Right atrium auricular region (tissue), 2 donors: ENCODE results near the gene ATXN1. TPM values are rescaled to one million over a fixed set of nuclear protein-coding genes. Genes with fewer than 3 reads are reported as not detected.

ENCODE experiments used
- DNase-seq: peaks from one replicate; pipeline ENCODE4 v3.0.0-alpha.2; 2019; ENCODE audit warnings: low spot score
- H3K27ac ChIP-seq, 2 donors: fragments of 200-600 bp; sonication (generic); 1 replicate in 1 of 2; 2 replicates in 1 of 2; pipeline ENCODE4 v1.5.1; 2016 to 2019
- H3K27me3 ChIP-seq, 2 donors: fragments of 200-600 bp; sonication (generic); one replicate each; pipeline versions ENCODE4 v1.5.1 to v1.6.0; 2017 to 2019
- H3K36me3 ChIP-seq: fragments of 200-600 bp; sonication (generic); one replicate; pipeline ENCODE4 v1.5.1; 2016
- H3K4me1 ChIP-seq, 2 donors: fragments of 200-600 bp; sonication (generic); one replicate each; pipeline versions ENCODE4 v1.5.1 to v1.6.0; 2017 to 2019
- H3K4me3 ChIP-seq, 2 donors: fragments of 200-600 bp; sonication (generic); 1 replicate in 1 of 2; 2 replicates in 1 of 2; pipeline ENCODE4 v1.5.1; 2017 to 2019; ENCODE audit warnings: mild to moderate bottlenecking in 1 of 2, moderate library complexity in 1 of 2
- H3K9me3 ChIP-seq, 2 donors: fragments of 200-600 bp; sonication (generic); one replicate each; pipeline ENCODE4 v1.5.1; 2019
- total RNA-seq, 2 donors: library from RNA; depleted of rRNA; stranded (reverse); fragments of >200 nt; gene quantifications; one replicate each; pipeline ENCODE4 v1.1.0, GENCODE V29; 2016
- TF ChIP-seq, protein P1 (sequence below), 2 donors: fragments of 200-600 bp; sonication (generic); IDR thresholded peaks; one replicate each; pipeline ENCODE4 v1.5.1; 2019; ENCODE audit warnings: antibody characterized with exemption in 2 of 2

Gene ATXN1
- total RNA-seq, 2 donors from 2014 or later: 41.8 to 62.0 TPM

DNA sequence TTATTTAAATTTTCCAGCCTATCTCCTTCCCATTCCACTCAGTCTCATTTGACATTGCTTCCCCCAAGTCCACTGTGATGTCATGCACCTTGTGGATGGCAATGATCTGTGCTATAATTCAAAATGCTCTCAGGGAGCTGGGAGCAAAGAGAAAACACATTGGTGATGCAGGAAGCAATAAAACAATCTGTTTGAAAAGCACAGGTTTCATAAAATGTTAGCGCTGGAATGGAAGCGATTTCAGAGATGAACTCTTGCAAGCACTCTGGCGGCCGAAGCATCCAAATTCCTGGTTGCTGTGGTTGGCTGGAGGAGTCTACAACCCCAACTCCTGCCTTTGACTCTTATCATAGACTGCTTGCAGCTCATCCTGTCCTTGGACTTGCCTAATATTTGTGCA, 355.9 kb downstream of the ATXN1 start:
- Histone ChIP-seq H3K4me1 (peaks cover 0 to 16% of the 10 kb centered on the region in 2 donors), H3K27me3 (no peaks in the 10 kb centered on the region), H3K27ac (no peak overlapping the region), H3K4me3 (no peak overlapping the region), H3K9me3 (no peaks in the 10 kb centered on the region), H3K36me3 (no peaks in the 10 kb centered on the region)
- DNase-seq: no peak
- TF ChIP-seq, protein P1, sequence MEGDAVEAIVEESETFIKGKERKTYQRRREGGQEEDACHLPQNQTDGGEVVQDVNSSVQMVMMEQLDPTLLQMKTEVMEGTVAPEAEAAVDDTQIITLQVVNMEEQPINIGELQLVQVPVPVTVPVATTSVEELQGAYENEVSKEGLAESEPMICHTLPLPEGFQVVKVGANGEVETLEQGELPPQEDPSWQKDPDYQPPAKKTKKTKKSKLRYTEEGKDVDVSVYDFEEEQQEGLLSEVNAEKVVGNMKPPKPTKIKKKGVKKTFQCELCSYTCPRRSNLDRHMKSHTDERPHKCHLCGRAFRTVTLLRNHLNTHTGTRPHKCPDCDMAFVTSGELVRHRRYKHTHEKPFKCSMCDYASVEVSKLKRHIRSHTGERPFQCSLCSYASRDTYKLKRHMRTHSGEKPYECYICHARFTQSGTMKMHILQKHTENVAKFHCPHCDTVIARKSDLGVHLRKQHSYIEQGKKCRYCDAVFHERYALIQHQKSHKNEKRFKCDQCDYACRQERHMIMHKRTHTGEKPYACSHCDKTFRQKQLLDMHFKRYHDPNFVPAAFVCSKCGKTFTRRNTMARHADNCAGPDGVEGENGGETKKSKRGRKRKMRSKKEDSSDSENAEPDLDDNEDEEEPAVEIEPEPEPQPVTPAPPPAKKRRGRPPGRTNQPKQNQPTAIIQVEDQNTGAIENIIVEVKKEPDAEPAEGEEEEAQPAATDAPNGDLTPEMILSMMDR (IDR thresholded peaks at IDR 0.05): no peak

DNA sequence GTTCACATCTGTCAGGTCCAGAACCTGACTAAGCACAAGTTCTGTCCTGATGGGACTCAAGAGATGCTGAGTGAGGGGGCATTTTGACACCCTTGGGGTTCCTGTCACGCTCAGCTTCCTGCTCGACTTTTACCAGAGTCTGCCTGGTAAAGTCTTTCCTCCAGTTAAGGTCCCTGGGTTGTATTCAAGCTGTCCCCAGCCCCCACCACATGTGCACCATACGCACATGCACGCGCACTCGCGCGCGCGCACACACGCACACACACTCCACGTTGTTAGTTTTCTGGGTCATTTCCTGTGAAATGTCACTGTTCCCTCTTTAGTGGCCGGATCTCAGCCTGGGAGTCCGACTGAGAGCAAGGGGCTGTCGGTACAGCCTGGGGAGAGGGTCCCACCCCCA, 356.8 kb downstream of the ATXN1 start:
- H3K36me3 ChIP-seq: no peaks in the 10 kb centered on the region
- H3K27ac ChIP-seq: no peak overlapping the region
- H3K27me3 ChIP-seq: no peaks in the 10 kb centered on the region
- no peak overlapping the region for H3K4me3 ChIP-seq
- no peaks in the 10 kb centered on the region for H3K9me3 ChIP-seq
- TF ChIP-seq, protein P1 (IDR thresholded peaks at IDR 0.05): no peak
- no peak for DNase-seq
- H3K4me1 ChIP-seq: peaks cover 0 to 16% of the 10 kb centered on the region in 2 donors

DNA sequence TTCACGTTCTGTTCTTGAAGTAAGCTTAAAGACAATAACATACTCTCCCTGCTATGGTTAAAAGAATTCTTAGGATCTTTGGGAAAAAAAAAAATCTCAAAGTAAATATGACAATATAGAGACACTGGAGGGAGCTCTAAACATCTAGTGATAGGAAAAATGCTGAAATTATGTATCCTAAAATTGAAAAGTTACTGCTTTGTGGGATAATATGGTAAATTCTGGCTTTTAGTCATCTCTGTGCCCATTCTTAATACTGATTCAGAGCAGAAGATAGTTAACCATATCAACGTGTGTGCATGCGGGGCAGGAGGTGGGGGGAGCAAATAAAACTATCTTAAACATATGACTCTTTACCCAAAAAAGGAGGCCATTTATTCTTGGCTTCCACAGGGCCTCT, 357.4 kb downstream of the ATXN1 start:
- Histone ChIP-seq H3K4me1 (peaks cover 0 to 15% of the 10 kb centered on the region in 2 donors), H3K27me3 (no peaks in the 10 kb centered on the region), H3K4me3 (no peak overlapping the region), H3K9me3 (no peaks in the 10 kb centered on the region), H3K27ac (no peak overlapping the region), H3K36me3 (no peaks in the 10 kb centered on the region)
- DNase-seq: no peak
- TF ChIP-seq, protein P1 (IDR thresholded peaks at IDR 0.05): peak in 1 of 2 donors; percentile 17

DNA sequence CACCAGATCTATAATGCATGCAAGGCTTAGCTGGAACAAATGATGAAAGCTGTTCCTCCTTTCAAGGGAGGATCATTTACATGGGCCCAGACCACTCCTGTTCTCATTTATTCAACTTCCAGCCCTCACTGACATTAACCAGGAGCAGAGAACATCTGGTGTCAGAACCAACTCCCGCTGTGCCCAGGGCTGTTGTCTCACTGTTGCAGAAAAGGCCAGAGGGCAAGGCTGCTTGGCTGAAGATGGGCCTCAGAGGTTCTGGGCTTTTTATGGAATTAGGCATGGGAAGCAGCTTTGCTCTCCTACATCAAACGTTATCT, 358.7 kb downstream of the ATXN1 start:
- Histone ChIP-seq H3K36me3 (no peaks in the 10 kb centered on the region), H3K4me3 (no peak overlapping the region), H3K4me1 (peaks cover 0 to 15% of the 10 kb centered on the region in 2 donors), H3K9me3 (no peaks in the 10 kb centered on the region), H3K27me3 (no peaks in the 10 kb centered on the region), H3K27ac (no peak overlapping the region)
- no peak for DNase-seq
- TF ChIP-seq, protein P1 (IDR thresholded peaks at IDR 0.05): no peak

DNA sequence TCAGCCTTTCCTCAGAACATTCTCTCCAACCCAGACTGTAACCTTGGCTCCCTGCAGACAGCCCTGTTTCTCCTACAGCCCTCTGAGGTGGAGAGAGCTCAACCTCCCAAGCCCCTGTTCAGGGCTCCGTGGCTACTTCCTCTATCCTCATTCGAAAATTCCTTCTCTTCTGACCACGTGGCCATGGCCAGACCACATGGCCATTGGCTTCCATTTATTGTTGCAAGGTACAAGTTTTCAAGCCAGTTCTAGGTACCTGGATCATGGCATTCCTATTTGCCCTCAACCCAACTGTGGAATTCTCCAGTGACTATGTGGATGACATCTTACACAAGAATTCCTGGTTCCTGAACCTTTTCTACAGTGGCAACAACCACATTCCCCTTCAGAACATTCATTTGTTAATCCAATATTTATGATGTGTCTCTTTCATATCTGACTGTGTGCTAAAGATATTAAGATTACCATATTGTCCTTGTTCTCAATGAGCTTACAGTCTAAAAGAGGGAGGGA, 361.0 kb downstream of the ATXN1 start:
- Histone ChIP-seq H3K4me1 (peaks cover 0 to 15% of the 10 kb centered on the region in 2 donors), H3K36me3 (no peaks in the 10 kb centered on the region), H3K27me3 (no peaks in the 10 kb centered on the region), H3K4me3 (no peak overlapping the region), H3K27ac (no peak overlapping the region), H3K9me3 (no peaks in the 10 kb centered on the region)
- TF ChIP-seq, protein P1 (IDR thresholded peaks at IDR 0.05): no peak
- DNase-seq: no peak

DNA sequence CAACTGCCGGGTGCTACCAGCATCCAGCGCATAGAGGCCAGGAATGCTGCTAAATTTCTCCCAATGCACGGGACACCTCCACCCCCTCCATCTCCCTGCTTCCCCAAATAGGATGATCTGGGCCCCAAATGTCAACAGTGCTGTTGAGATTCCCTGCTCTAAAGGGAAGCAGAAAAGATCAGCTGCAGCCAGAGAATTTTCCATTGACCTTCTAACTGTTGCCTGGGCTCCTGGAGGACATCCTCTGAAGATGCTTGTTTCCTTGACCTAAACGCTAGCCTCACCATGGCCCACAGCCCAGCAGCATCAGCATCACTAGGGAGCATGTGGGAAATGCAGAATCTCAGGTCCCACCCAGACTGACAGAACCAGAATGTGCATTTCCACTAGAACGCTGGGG, 361.6 kb downstream of the ATXN1 start:
- Histone ChIP-seq H3K4me1 (peaks cover 0 to 15% of the 10 kb centered on the region in 2 donors), H3K4me3 (no peak overlapping the region), H3K9me3 (no peaks in the 10 kb centered on the region), H3K36me3 (no peaks in the 10 kb centered on the region), H3K27ac (no peak overlapping the region), H3K27me3 (no peaks in the 10 kb centered on the region)
- TF ChIP-seq, protein P1 (IDR thresholded peaks at IDR 0.05): no peak
- no peak for DNase-seq
